ENCODE measurements around the gene PGGHG. TPM values are rescaled to one million over a fixed set of nuclear protein-coding genes. Genes with fewer than 3 reads are reported as not detected.

Gene PGGHG
- total and polyA plus RNA-seq, 2 of the 13 experiments (the other 11 are each of a cell fraction or from before 2014, with no cell fraction given), result 5.9 to 14.8 TPM

DNA sequence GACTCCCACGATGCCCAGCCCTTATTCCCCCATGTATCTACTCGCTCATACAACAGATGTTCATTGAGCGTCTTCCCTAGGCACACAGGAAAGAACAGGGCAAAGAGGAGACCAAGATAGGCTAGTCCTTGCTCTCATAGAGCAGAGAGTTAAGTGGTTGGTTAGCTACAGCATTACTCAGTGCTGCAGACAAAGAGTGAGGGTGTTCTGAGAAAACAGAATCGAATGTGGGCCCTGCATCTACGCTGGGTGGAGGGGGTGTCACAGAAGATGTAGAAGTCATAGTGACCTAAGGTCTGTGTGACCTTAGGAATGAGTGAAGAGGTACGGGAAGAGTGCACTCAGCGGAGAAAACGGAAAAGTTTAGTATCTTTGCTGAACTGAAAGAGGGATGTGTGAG is 39.9 kb upstream of the PGGHG start:
- Histone ChIP-seq H3K4me1 (ENCODE audit: insufficient read depth, low read length) (no peaks in the 10 kb centered on the region), H3K9ac (ENCODE audit: insufficient read depth, low read depth, low read length) (no peak overlapping the region), H3K4me3 (replicated peaks in 1 of 3; ENCODE audit: insufficient read depth in 1 of 3, low read depth in 2 of 3, low read length in 3 of 3) (no peak overlapping the region), H3K27me3 (ENCODE audit: control insufficient read depth in 1 of 2, insufficient read depth in 2 of 2, low read length in 2 of 2) (no peaks in the 10 kb centered on the region), H2AFZ (ENCODE audit: low read length) (no peak overlapping the region), H3K79me2 (ENCODE audit: insufficient read depth, low read length) (no peaks in the 10 kb centered on the region), H3K9me3 (ENCODE audit: low read length) (no peaks in the 10 kb centered on the region), H3K4me2 (ENCODE audit: low read depth, low read length) (no peak overlapping the region), H4K20me1 (ENCODE audit: insufficient read depth, low read length) (no peaks in the 10 kb centered on the region), H3K36me3 (replicated peaks in 1 of 2; ENCODE audit: control insufficient read depth in 1 of 2, insufficient read depth in 2 of 2, low read length in 2 of 2) (peaks cover 34 to 70% of the 10 kb centered on the region in 2 experiments; a peak in 4 of 5 replicates), H3K27ac (ENCODE audit: extremely low read length, insufficient read depth, low read length) (no peak overlapping the region)
- ChIA-PET POLR2A (no interaction called here), CTCF (ENCODE audit: low intra/inter-chr PET ratio, low total read pairs) (no interaction called here)
- DNase-seq (ENCODE audit: low spot score) (no peak), FAIRE-seq (no peak), ATAC-seq (no peak)
- no TSS peak for BruUV-seq (replicated peaks)
- no peak for TF ChIP-seq FOXC1 (CRISPR knock-in tag; IDR thresholded peaks at IDR 0.05; ENCODE audit: borderline replicate concordance)
- no peak for TF ChIP-seq CENPX (CRISPR knock-in tag; IDR thresholded peaks at IDR 0.05)
- TF ChIP-seq ZNF501 (CRISPR knock-in tag; IDR thresholded peaks at IDR 0.05), result no peak
- TF ChIP-seq MLLT10 (CRISPR knock-in tag; IDR thresholded peaks at IDR 0.05), result no peak
- TF ChIP-seq RFX3 (CRISPR knock-in tag; IDR thresholded peaks at IDR 0.05), result no peak
- TF ChIP-seq PCBP2 (optimal IDR thresholded peaks at IDR 0.05; ENCODE audit: low read depth, low read length, poor library complexity, severe bottlenecking), result no peak
- TF ChIP-seq RFXANK (CRISPR knock-in tag; IDR thresholded peaks at IDR 0.05), result no peak
- no peak for TF ChIP-seq PHF8 (CRISPR knock-in tag; IDR thresholded peaks at IDR 0.05)
- TF ChIP-seq ZNF883 (CRISPR knock-in tag; IDR thresholded peaks at IDR 0.05; ENCODE audit: not compliant biosample characterization), result no peak
- TF ChIP-seq ZMYM3 (CRISPR knock-in tag; IDR thresholded peaks at IDR 0.05), result no peak
- TF ChIP-seq RELA (CRISPR knock-in tag; IDR thresholded peaks at IDR 0.05), result no peak
- TF ChIP-seq BCL6 (CRISPR knock-in tag; IDR thresholded peaks at IDR 0.05), result no peak
- no peak for TF ChIP-seq ATF6 (CRISPR knock-in tag; conservative IDR thresholded peaks at IDR 0.05)
- no peak for TF ChIP-seq ZNF790 (CRISPR knock-in tag; IDR thresholded peaks at IDR 0.05; ENCODE audit: borderline replicate concordance)
- TF ChIP-seq TCF7 (IDR thresholded peaks at IDR 0.05; ENCODE audit: low read depth), result no peak
- intact Hi-C loops (cut with micrococcal nuclease; ENCODE audit: unreplicated experiment) (no loop called here), in situ Hi-C loops (cut with HindIII; ENCODE audit: extremely low pct_ligation_motif_present, low pct_unique_long_range_greater_than_20kb) (no loop called here)
- WGBS (ENCODE audit: low lambda C conversion rate), result 94% methylated on average over 8 of the region's 8 CpGs
